GM12878 (cell line): ENCODE measurements around the gene OMP. TPM values are rescaled to one million over a fixed set of nuclear protein-coding genes. Genes with fewer than 3 reads are reported as not detected.
A peak's percentile ranks its signal among the peaks of the same experiment; 100 is the strongest.

Source experiments
- ATAC-seq: fragments of 200-7000 bp; cut with Tn5 transposase; 3 replicates; pipeline ENCODE4 v1.9.1; 2020; ENCODE audit warnings: mild to moderate bottlenecking, moderate library complexity
- BruUV-seq: library from RNA; stranded (reverse); fragments of 400-500 nt; replicated peaks from 2 replicates; lab custom pipeline; 2021; lab: Mats Ljungman, UMichigan
- CTCF ChIA-PET: fragments of 300-600 bp; sonication (Branson Sonifier 250); formaldehyde crosslinking; extraction: SDS; loops from one replicate; lab custom pipeline; 2021; ENCODE audit warnings: inconsistent platforms; lab: Yijun Ruan, JAX
- POLR2A ChIA-PET: fragments of 350-600 bp; formaldehyde crosslinking; extraction: SDS; loops from one replicate; lab custom pipeline; 2021; ENCODE audit warnings: inconsistent platforms; lab: Charles Lee
- RAD21 ChIA-PET: fragments of 300-600 bp; sonication (Branson Sonifier 250); formaldehyde crosslinking; loops from one replicate; lab custom pipeline; 2023; ENCODE audit warnings: antibody characterized with exemption; ENCODE audit not compliant: unreplicated experiment; lab: Charles Lee
- SMC1A ChIA-PET: fragments of 300-600 bp; sonication (Branson Sonifier 250); formaldehyde crosslinking; loops from one replicate; lab custom pipeline; 2023; ENCODE audit not compliant: unreplicated experiment, uncharacterized antibody; lab: Charles Lee
- DNase-seq: peaks from one replicate; pipeline ENCODE4 v3.0.0-alpha.2; 2011; ENCODE audit warnings: low read depth, low spot score
- FAIRE-seq: peaks from 3 replicates; lab custom pipeline; 2011; peaks lifted over from hg19 to GRCh38; lab: Jason Lieb, UNC
- H2AFZ ChIP-seq: 2 replicates; pipeline ENCODE4 v1.6.0; 2011; ENCODE audit warnings: low read depth, low read length, control low read depth; ENCODE audit not compliant: control insufficient read depth
- H3K27ac ChIP-seq: 2 replicates; pipeline ENCODE4 v1.5.1; 2011; ENCODE audit warnings: control low read depth; ENCODE audit not compliant: control insufficient read depth, insufficient read depth
- H3K27me3 ChIP-seq, 2 experiments: replicated peaks in 1 of 2; 2 replicates each; pipeline versions ENCODE4 v1.6.0 to v1.6.1; 2011; ENCODE audit warnings: low read length in 1 of 2; ENCODE audit not compliant: control insufficient read depth in 2 of 2, insufficient read depth in 2 of 2
- H3K36me3 ChIP-seq, 2 experiments: 2 replicates each; pipeline ENCODE4 v1.5.1; 2011; ENCODE audit warnings: low read length in 1 of 2; ENCODE audit not compliant: control insufficient read depth in 2 of 2, insufficient read depth in 2 of 2
- H3K4me1 ChIP-seq: 2 replicates; pipeline ENCODE4 v1.6.1; 2011; ENCODE audit warnings: mild to moderate bottlenecking, low read length, moderate library complexity, mixed read lengths; ENCODE audit not compliant: control insufficient read depth, insufficient read depth
- H3K4me2 ChIP-seq: 2 replicates; pipeline ENCODE4 v1.6.0; 2011; ENCODE audit warnings: control low read depth; ENCODE audit not compliant: control insufficient read depth, insufficient read depth
- H3K4me3 ChIP-seq: fragments of 200-600 bp; sonication (generic); 2 replicates; pipeline ENCODE4 v1.5.1; 2016
- H3K79me2 ChIP-seq: 2 replicates; pipeline ENCODE4 v1.6.0; 2011; ENCODE audit warnings: low read length; ENCODE audit not compliant: control insufficient read depth, insufficient read depth
- H3K9ac ChIP-seq: 2 replicates; pipeline ENCODE4 v1.8.0; 2011; ENCODE audit warnings: low read length, control low read depth, mixed read lengths; ENCODE audit not compliant: control insufficient read depth, insufficient read depth
- H3K9me3 ChIP-seq: replicated peaks from 3 replicates; pipeline ENCODE4 v1.5.1; 2011; ENCODE audit warnings: mild to moderate bottlenecking, low read length; ENCODE audit not compliant: control insufficient read depth, insufficient read depth
- H4K20me1 ChIP-seq: 2 replicates; pipeline ENCODE4 v1.6.0; 2011; ENCODE audit not compliant: control insufficient read depth, insufficient read depth
- ASH2L ChIP-seq: fragments of 300-600, 200-600 bp; sonication (generic); IDR thresholded peaks from 2 replicates; pipeline ENCODE4 v1.6.1; 2017; ENCODE audit warnings: low read depth, mild to moderate bottlenecking, borderline replicate concordance
- CBFB ChIP-seq: IDR thresholded peaks from 2 replicates; pipeline ENCODE4 v1.6.1; 2016; ENCODE audit warnings: antibody characterized with exemption, low read depth
- CHD4 ChIP-seq: fragments of 200-600 bp; sonication (generic); IDR thresholded peaks from 2 replicates; pipeline ENCODE4 v1.6.1; 2016; ENCODE audit warnings: mild to moderate bottlenecking
- E2F4 ChIP-seq: IDR thresholded peaks from 2 replicates; pipeline ENCODE4 v1.6.1; 2012; ENCODE audit warnings: low read depth, low read length, improper control_type of control experiment
- EZH2 ChIP-seq: IDR thresholded peaks from 2 replicates; pipeline ENCODE4 v1.6.1; 2012; ENCODE audit warnings: low read depth, mild to moderate bottlenecking, control low read depth, inconsistent platforms, low read length, borderline replicate concordance; ENCODE audit not compliant: control insufficient read depth
- HCFC1 ChIP-seq: fragments of 150-350 bp; IDR thresholded peaks from 2 replicates; pipeline ENCODE4 v1.6.1; 2014; ENCODE audit warnings: low read length
- HDAC2 ChIP-seq: fragments of 200-600 bp; sonication (generic); IDR thresholded peaks from 2 replicates; pipeline ENCODE4 v1.6.1; 2017
- LARP7 ChIP-seq: fragments of 450-650 bp; IDR thresholded peaks from 2 replicates; pipeline ENCODE4 v1.6.1; 2017; ENCODE audit warnings: mild to moderate bottlenecking
- MEF2A ChIP-seq: IDR thresholded peaks from 2 replicates; pipeline ENCODE4 v1.6.1; 2011; ENCODE audit warnings: low read depth, mild to moderate bottlenecking, low read length, moderate library complexity; ENCODE audit not compliant: insufficient read depth
- MTA3 ChIP-seq: IDR thresholded peaks from 2 replicates; pipeline ENCODE4 v1.6.1; 2012; ENCODE audit warnings: low read length, inconsistent platforms, borderline replicate concordance
- PAX5 ChIP-seq: IDR thresholded peaks from 2 replicates; pipeline ENCODE4 v1.6.1; 2011; ENCODE audit warnings: low read depth, low read length, borderline replicate concordance
- POLR2AphosphoS2 ChIP-seq: IDR thresholded peaks from 2 replicates; pipeline ENCODE4 v1.6.1; 2011; ENCODE audit warnings: low read depth, mild to moderate bottlenecking, low read length, improper control_type of control experiment, moderate library complexity
- RELA ChIP-seq: fragments of 450-650 bp; IDR thresholded peaks from 2 replicates; pipeline ENCODE4 v1.8.0; 2014; ENCODE audit warnings: borderline replicate concordance; ENCODE audit not compliant: partially characterized antibody
- SIN3A ChIP-seq: IDR thresholded peaks from 2 replicates; pipeline ENCODE4 v1.6.1; 2012; ENCODE audit warnings: low read depth, low read length, improper control_type of control experiment
- SMAD1 ChIP-seq: fragments of 450-650 bp; IDR thresholded peaks from 2 replicates; pipeline ENCODE4 v1.6.1; 2018; ENCODE audit warnings: mild to moderate bottlenecking, low read depth; ENCODE audit not compliant: partially characterized antibody
- SMAD5 ChIP-seq: IDR thresholded peaks from 2 replicates; pipeline ENCODE4 v1.6.1; 2016; ENCODE audit warnings: antibody characterized with exemption, low read depth
- SMC3 ChIP-seq: IDR thresholded peaks from 2 replicates; pipeline ENCODE4 v1.6.1; 2011; ENCODE audit warnings: low read length, improper control_type of control experiment, borderline replicate concordance
- SREBF1 ChIP-seq: IDR thresholded peaks from 2 replicates; pipeline ENCODE4 v1.6.1; 2012; ENCODE audit warnings: mild to moderate bottlenecking, low read length
- STAT1 ChIP-seq: fragments of 450-650 bp; conservative IDR thresholded peaks from 2 replicates; pipeline ENCODE4 v1.6.1; 2014; ENCODE audit warnings: antibody characterized with exemption, mild to moderate bottlenecking
- ZNF217 ChIP-seq: fragments of 450-650 bp; IDR thresholded peaks from 2 replicates; pipeline ENCODE4 v1.6.1; 2017; ENCODE audit warnings: antibody characterized with exemption, mild to moderate bottlenecking
- ZNF592 ChIP-seq: fragments of 450-650 bp; IDR thresholded peaks from 2 replicates; pipeline ENCODE4 v1.6.1; 2017; ENCODE audit warnings: mild to moderate bottlenecking, moderate library complexity
- WGBS: methylation state at CpG from one replicate; pipeline ENCODE4 v1.1.6; 2016; ENCODE audit warnings: low lambda C conversion rate; ENCODE audit not compliant: insufficient replicate concordance, insufficient coverage; ENCODE audit errors: missing lambda C conversion rate; 5-methylcytosine and 5-hydroxymethylcytosine counted together
- in situ Hi-C: fragments of 300-500 bp; cut with MboI; formaldehyde crosslinking; loops from 9 replicates; pipeline ENCODE4 v1.14.3; 2018; ENCODE audit warnings: mixed read lengths
- intact Hi-C: fragments of 100-400 bp; cut with micrococcal nuclease; formaldehyde crosslinking; loops from one replicate; pipeline ENCODE4 v1.14.2; 2022; ENCODE audit not compliant: unreplicated experiment
- polyA plus RNA-seq, 11 experiments: library from polyadenylated mRNA; depleted of rRNA in 4 of 11; unstranded in 6 of 11; stranded (reverse) in 5 of 11; fragments of >200 nt; fragmentation: Nextera tagmentation in 4 of 11; fragmentation: Illumina TruSeq in 1 of 11; extraction: Ambion mirVana in 4 of 11; extraction: Trizol in 1 of 11; gene quantifications; 1 replicate in 1 of 11; 2 replicates in 10 of 11; pipeline versions ENCODE4 v1.2.1 to v1.2.3, GENCODE V29; 2011 to 2016; ENCODE audit warnings: inconsistent platforms in 2 of 11, missing spikeins in 2 of 11, low read depth in 1 of 11
- total RNA-seq, 4 experiments: library from RNA; depleted of rRNA in 3 of 4; stranded (reverse); fragments of >200 nt in 3 of 4; fragmentation: Illumina TruSeq in 1 of 4; extraction: Trizol in 1 of 4; gene quantifications; 2 replicates each; pipeline versions ENCODE4 v1.2.1 to v1.2.3, GENCODE V29; 2013 to 2021

The OMP gene
- total and polyA plus RNA-seq, 10 of the 15 experiments (the other 5 are each of a cell fraction or from before 2014, with no cell fraction given), result not detected

- Histone ChIP-seq H3K79me2 (no peaks in the 10 kb centered on the region), H2AFZ (no peak overlapping the region), H3K27me3 (no peaks in the 10 kb centered on the region), H3K4me3 (no peak overlapping the region), H3K4me1 (no peaks in the 10 kb centered on the region), H3K4me2 (no peak overlapping the region), H3K27ac (no peak overlapping the region), H3K9ac (no peak overlapping the region), H3K9me3 (no peaks in the 10 kb centered on the region), H3K36me3 (no peaks in the 10 kb centered on the region), H4K20me1 (no peaks in the 10 kb centered on the region)
- ChIA-PET CTCF (interaction anchor here (0.6 to 5.4 kb wide), 39 partner anchors 9 to 1812 kb away, joined by 3 to 146 read pairs (median 5); partner anchors contain the start of genes CAPN5 and OMP), POLR2A (interaction anchor here (0.5 to 0.6 kb wide), 3 partner anchors 44 to 167 kb away, joined by 3 to 4 read pairs (median 3); no protein-coding TSS in a partner anchor), RAD21 (interaction anchor here (0.6 to 5.9 kb wide), 24 partner anchors 9 to 457 kb away, joined by 3 to 84 read pairs (median 3); no protein-coding TSS in a partner anchor), SMC1A (interaction anchor here (0.6 to 3.6 kb wide), 22 partner anchors 10 to 457 kb away, joined by 3 to 41 read pairs (median 4); no protein-coding TSS in a partner anchor)
- BruUV-seq, result no TSS peak
- ATAC-seq (peak; percentile 97), FAIRE-seq (peak; percentile 76), DNase-seq (no peak)
- 11% methylated on average over 9 of the region's 9 CpGs for WGBS
- intact Hi-C loops, result loop anchor here (1.0 kb wide), 3 partner anchors 44 to 281 kb away; no protein-coding TSS in a partner anchor
- in situ Hi-C loops, result loop anchor here (5.0 kb wide), 1 partner anchor 44 kb away; no protein-coding TSS in a partner anchor
- no peak for TF ChIP-seq ZNF592
- TF ChIP-seq CHD4, result no peak
- no peak for TF ChIP-seq ASH2L
- TF ChIP-seq POLR2AphosphoS2, result no peak
- TF ChIP-seq PAX5, result no peak
- no peak for TF ChIP-seq STAT1
- no peak for TF ChIP-seq SMAD5
- no peak for TF ChIP-seq RELA
- no peak for TF ChIP-seq MEF2A
- TF ChIP-seq MTA3, result no peak
- no peak for TF ChIP-seq HCFC1
- no peak for TF ChIP-seq SREBF1
- TF ChIP-seq SMAD1, result no peak
- no peak for TF ChIP-seq HDAC2
- no peak for TF ChIP-seq SIN3A
- TF ChIP-seq LARP7, result 0 out of 2 replicates have a peak, but pooled peaks have one; percentile 27
- no peak for TF ChIP-seq ZNF217
- peak; percentile 54; the same call in 1 of the 2 replicates for TF ChIP-seq CBFB
- peak; percentile 97 for TF ChIP-seq SMC3
- no peak for TF ChIP-seq E2F4
- TF ChIP-seq EZH2, result no peak
Measured at GRCh38 chr11:77091146-77091940, 11.3 kb upstream of the OMP start.
